Naive thymus-derived CD4-positive, alpha-beta T cell (primary cell): ENCODE measurements around the gene PTPN18. TPM values are rescaled to one million over a fixed set of nuclear protein-coding genes. Genes with fewer than 3 reads are reported as not detected.

Experiments
- ATAC-seq: fragments of 150-1000 bp; cut with Tn5 transposase; 2 replicates; pipeline ENCODE4 v1.10.0; 2021; ENCODE audit warnings: mild to moderate bottlenecking, moderate library complexity
- CTCF ChIA-PET: fragments of 350-600 bp; sonication (Branson Sonifier 250); formaldehyde crosslinking; loops from one replicate; lab custom pipeline; 2021; ENCODE audit warnings: antibody characterized with exemption; lab: Charles Lee
- POLR2A ChIA-PET: fragments of 350-600 bp; sonication (Branson Sonifier 250); formaldehyde crosslinking; loops from one replicate; lab custom pipeline; 2021; ENCODE audit warnings: antibody characterized with exemption, inconsistent platforms; lab: Charles Lee
- DNase-seq, 9 donors: peaks; one replicate each; pipeline versions ENCODE4 v3.0.0 to v3.0.0-alpha.2; 2020 to 2022; ENCODE audit warnings: mixed read lengths in 1 of 9
- H3K27ac ChIP-seq: one replicate; pipeline ENCODE4 v1.7.0; 2013; ENCODE audit warnings: mild to moderate bottlenecking, low read depth, low read length, moderate library complexity
- H3K27me3 ChIP-seq, 2 donors: one replicate each; pipeline ENCODE4 v1.7.0; 2013; ENCODE audit warnings: low read length in 2 of 2, mild to moderate bottlenecking in 2 of 2, moderate library complexity in 2 of 2; ENCODE audit not compliant: control insufficient read depth in 2 of 2, insufficient read depth in 2 of 2
- H3K36me3 ChIP-seq, 3 experiments: 1 replicate in 2 of 3; 2 replicates in 1 of 3; pipeline ENCODE4 v1.7.0; 2013; ENCODE audit warnings: low read length in 3 of 3, mild to moderate bottlenecking in 3 of 3, moderate library complexity in 1 of 3; ENCODE audit not compliant: insufficient read depth in 3 of 3, control insufficient read depth in 2 of 3
- H3K4me1 ChIP-seq, 2 donors: one replicate each; pipeline ENCODE4 v1.7.0; 2013; ENCODE audit warnings: low read length in 2 of 2, mild to moderate bottlenecking in 2 of 2, moderate library complexity in 1 of 2; ENCODE audit not compliant: control insufficient read depth in 2 of 2, insufficient read depth in 2 of 2
- H3K4me3 ChIP-seq: 2 replicates; pipeline ENCODE4 v1.7.0; 2013; ENCODE audit warnings: mild to moderate bottlenecking, low read length
- H3K9me3 ChIP-seq, 3 experiments: 1 replicate in 2 of 3; 2 replicates in 1 of 3; pipeline ENCODE4 v1.7.0; 2013; ENCODE audit warnings: low read length in 3 of 3; ENCODE audit not compliant: control insufficient read depth in 2 of 3
- H3K27ac Mint-ChIP-seq, 9 donors: one replicate each; pipeline ENCODE4 v1.8.0; 2020 to 2022; ENCODE audit warnings: mixed read lengths in 9 of 9, mild to moderate bottlenecking in 8 of 9, moderate library complexity in 5 of 9, inconsistent platforms in 2 of 9
- H3K27me3 Mint-ChIP-seq, 5 donors: one replicate each; pipeline ENCODE4 v1.8.0; 2021 to 2022; ENCODE audit warnings: mixed read lengths in 5 of 5, mild to moderate bottlenecking in 1 of 5
- H3K36me3 Mint-ChIP-seq, 5 donors: one replicate each; pipeline ENCODE4 v1.8.0; 2020 to 2022; ENCODE audit warnings: mixed read lengths in 5 of 5, mild to moderate bottlenecking in 3 of 5, inconsistent platforms in 1 of 5
- H3K4me1 Mint-ChIP-seq, 7 donors: one replicate each; pipeline ENCODE4 v1.8.0; 2020 to 2022; ENCODE audit warnings: mixed read lengths in 7 of 7, mild to moderate bottlenecking in 3 of 7, inconsistent platforms in 1 of 7
- H3K4me3 Mint-ChIP-seq, 10 donors: one replicate each; pipeline ENCODE4 v1.8.0; 2020 to 2022; ENCODE audit warnings: mild to moderate bottlenecking in 10 of 10, mixed read lengths in 10 of 10, moderate library complexity in 6 of 10, inconsistent platforms in 2 of 10
- H3K9me3 Mint-ChIP-seq, 11 donors: one replicate each; pipeline ENCODE4 v1.8.0; 2020 to 2022; ENCODE audit warnings: mixed read lengths in 11 of 11, mild to moderate bottlenecking in 4 of 11, inconsistent platforms in 1 of 11, moderate library complexity in 1 of 11
- intact Hi-C, 2 donors: fragments of 100-400 bp; cut with micrococcal nuclease; formaldehyde crosslinking; loops; one replicate each; pipeline ENCODE4 v1.15.1; 2023
- polyA plus RNA-seq, 2 donors: library from polyadenylated mRNA; unstranded; fragments of 300-500 nt; fragmentation: Illumina TruSeq; gene quantifications; one replicate each; pipeline ENCODE4 v1.2.3, GENCODE V29; 2021
- total RNA-seq, 6 experiments: library from RNA in 5 of 6; stranded (reverse) in 5 of 6; gene quantifications; 1 replicate in 5 of 6; 2 replicates in 1 of 6; pipeline ENCODE4 v1.2.3 and lab custom pipeline; 2021 to 2026

Gene PTPN18, protein sequence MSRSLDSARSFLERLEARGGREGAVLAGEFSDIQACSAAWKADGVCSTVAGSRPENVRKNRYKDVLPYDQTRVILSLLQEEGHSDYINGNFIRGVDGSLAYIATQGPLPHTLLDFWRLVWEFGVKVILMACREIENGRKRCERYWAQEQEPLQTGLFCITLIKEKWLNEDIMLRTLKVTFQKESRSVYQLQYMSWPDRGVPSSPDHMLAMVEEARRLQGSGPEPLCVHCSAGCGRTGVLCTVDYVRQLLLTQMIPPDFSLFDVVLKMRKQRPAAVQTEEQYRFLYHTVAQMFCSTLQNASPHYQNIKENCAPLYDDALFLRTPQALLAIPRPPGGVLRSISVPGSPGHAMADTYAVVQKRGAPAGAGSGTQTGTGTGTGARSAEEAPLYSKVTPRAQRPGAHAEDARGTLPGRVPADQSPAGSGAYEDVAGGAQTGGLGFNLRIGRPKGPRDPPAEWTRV
- total RNA-seq: 100 to 1,000 TPM in 1 of 5 experiments, 10 to 100 TPM in 4; 43.3 to 112 (median 44.2) TPM
- 10 to 100 TPM; 39.4 to 53.2 TPM for polyA plus RNA-seq
- 33.8 reads per million, percentile 62 among the genes with 10 or more reads in this experiment for total RNA-seq (lab: John Stamatoyannopoulos, UW)

DNA sequence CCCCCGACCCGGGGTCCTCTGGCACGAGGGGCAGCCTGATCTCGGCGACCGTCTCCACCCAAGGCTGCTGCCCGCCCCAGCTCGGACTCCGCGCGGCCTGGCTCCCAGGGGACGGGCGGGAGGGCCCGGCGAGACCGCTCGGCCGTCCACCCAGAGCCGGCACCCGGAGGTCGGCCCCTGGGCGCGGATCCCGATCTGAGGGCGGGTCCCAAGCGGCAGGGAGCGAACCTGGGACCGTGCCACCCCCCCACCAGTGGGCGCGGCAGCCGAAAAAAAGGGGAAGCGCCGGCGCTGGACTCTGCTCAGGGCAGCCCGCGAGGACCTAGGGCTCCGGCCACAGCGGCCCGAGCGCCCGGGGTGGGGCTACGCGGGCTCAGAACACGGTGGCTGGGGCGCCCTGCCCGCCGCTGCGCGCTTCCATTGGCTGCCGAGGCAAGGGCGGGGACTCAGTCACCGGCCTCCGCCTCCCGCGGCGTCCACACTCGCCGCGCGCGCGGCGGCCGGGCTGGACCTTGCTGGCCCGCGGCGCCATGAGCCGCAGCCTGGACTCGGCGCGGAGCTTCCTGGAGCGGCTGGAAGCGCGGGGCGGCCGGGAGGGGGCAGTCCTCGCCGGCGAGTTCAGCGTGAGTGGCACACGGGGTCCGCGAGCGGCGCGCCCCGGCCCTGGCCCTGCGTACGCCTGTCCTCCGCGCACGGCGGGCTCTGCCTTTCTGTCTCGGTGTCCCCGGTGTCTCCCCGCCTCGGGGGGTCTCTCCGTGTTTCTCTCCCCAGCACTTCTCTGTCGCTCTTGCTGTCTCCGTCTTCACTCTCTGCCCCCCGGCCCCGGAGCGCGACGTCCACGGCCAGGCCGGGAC, at the start of gene PTPN18:
TSS of gene PTPN18 (plus strand) at position 479 of the 854 bp plus-strand sequence. CDS start at position 531, 52 bp downstream.
- Mint-ChIP-seq H3K27me3 (peaks cover 0 to 8% (median 0%) of the 10 kb centered on the region in 5 donors), H3K4me1 (peaks cover 8 to 17% (median 13%) of the 10 kb centered on the region in 7 donors), H3K27ac (peak within 1 kb of the TSS in 7 of 9 donors; percentile 45 to 81 (median 63)), H3K4me3 (peak within 1 kb of the TSS; percentile 75 to 91 (median 84)), H3K36me3 (no peaks in the 10 kb centered on the region), H3K9me3 (peaks cover 0 to 2% (median 0%) of the 10 kb centered on the region in 11 donors)
- Histone ChIP-seq H3K27ac (peak within 1 kb of the TSS; percentile 56), H3K27me3 (no peaks in the 10 kb centered on the region), H3K4me3 (peak within 1 kb of the TSS; percentile 65), H3K36me3 (no peaks in the 10 kb centered on the region), H3K4me1 (peaks cover 0 to 9% of the 10 kb centered on the region in 2 donors), H3K9me3 (no peaks in the 10 kb centered on the region)
- intact Hi-C loops: loop anchor here (1.0 to 5.0 kb wide), 3 partner anchors 14 to 36 kb away; partner anchors contain the start of gene IMP4 (in 2 of the 2)
- DNase-seq (peak; percentile 27 to 79 (median 46)), ATAC-seq (peak; percentile 93)
- CTCF ChIA-PET: interaction anchor here (1.5 to 3.6 kb wide), 3 partner anchors 13 to 17 kb away, joined by 4 to 19 read pairs (median 4); partner anchors contain the start of gene IMP4
- POLR2A ChIA-PET: interaction anchor here (0.6 to 5.7 kb wide), 2 partner anchors 13 to 518 kb away, joined by 4 to 58 read pairs; partner anchors contain the start of gene IMP4

DNA sequence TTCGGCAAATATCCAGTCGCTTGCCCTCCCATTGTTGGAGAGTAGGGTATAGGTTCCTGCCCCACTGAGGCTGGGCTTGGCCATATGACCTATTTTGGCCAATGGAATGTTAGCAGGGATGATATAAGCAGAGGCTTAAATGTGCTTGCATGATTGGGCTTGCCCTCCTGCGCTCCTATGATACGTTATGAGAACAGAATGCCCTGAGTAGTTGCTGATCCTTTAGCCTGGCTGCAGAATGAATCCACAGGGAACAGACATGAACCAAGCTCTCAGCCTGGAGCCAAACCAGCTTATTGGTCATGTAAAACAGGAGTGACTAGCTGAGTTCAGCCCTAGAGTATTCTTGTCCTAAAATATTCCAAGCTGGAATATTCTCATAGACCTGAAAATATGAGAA, 48.0 kb upstream of the PTPN18 start:
- CTCF ChIA-PET: no interaction called here
- Mint-ChIP-seq H3K4me3 (no peak overlapping the region), H3K27ac (no peak overlapping the region), H3K27me3 (peaks cover 0 to 7% (median 3%) of the 10 kb centered on the region in 5 donors), H3K9me3 (no peaks in the 10 kb centered on the region), H3K4me1 (no peaks in the 10 kb centered on the region), H3K36me3 (no peaks in the 10 kb centered on the region)
- no peaks in the 10 kb centered on the region for H3K4me1 ChIP-seq
- H3K9me3 ChIP-seq: no peaks in the 10 kb centered on the region
- no peaks in the 10 kb centered on the region for H3K27me3 ChIP-seq
- DNase-seq: no peak
- intact Hi-C loops: no loop called here
- H3K27ac ChIP-seq: no peak overlapping the region
- H3K36me3 ChIP-seq: no peaks in the 10 kb centered on the region
- no peak for ATAC-seq
- no peak overlapping the region for H3K4me3 ChIP-seq
- POLR2A ChIA-PET: no interaction called here

DNA sequence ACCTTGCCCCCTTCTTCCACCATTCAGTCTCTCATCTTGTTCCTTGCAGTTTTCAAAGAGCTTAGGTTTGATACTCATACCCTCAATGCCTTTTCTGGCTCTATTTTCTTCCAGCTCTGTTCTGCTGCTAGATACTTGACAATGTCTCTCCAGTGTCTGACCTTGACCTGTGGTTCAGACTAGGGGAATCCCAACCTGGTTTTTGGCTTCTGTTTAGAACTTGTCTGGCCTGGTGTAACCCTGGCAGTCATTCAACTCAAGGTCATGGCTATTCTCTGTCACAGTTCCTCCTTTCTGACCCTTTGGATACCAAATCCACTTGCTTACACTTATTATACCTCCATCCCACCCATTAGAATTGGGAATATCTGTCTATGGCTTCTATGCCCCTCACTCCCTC, 45.0 kb upstream of the PTPN18 start:
- H3K27ac ChIP-seq: no peak overlapping the region
- no peak overlapping the region for H3K4me3 Mint-ChIP-seq
- no peaks in the 10 kb centered on the region for H3K27me3 ChIP-seq
- ChIA-PET CTCF (interaction anchor here (0.7 kb wide), 1 partner anchor 62 kb away, joined by 3 read pairs; no protein-coding TSS in a partner anchor), POLR2A (no interaction called here)
- H3K36me3 ChIP-seq: no peaks in the 10 kb centered on the region
- intact Hi-C loops: no loop called here
- no peaks in the 10 kb centered on the region for H3K4me1 ChIP-seq
- H3K9me3 ChIP-seq: no peaks in the 10 kb centered on the region
- no peaks in the 10 kb centered on the region for H3K4me1 Mint-ChIP-seq
- H3K9me3 Mint-ChIP-seq: no peaks in the 10 kb centered on the region
- DNase-seq: no peak
- no peak overlapping the region for H3K27ac Mint-ChIP-seq
- no peak overlapping the region for H3K4me3 ChIP-seq
- H3K27me3 Mint-ChIP-seq: peaks cover 0 to 7% (median 0%) of the 10 kb centered on the region in 5 donors
- H3K36me3 Mint-ChIP-seq: no peaks in the 10 kb centered on the region
- no peak for ATAC-seq

DNA sequence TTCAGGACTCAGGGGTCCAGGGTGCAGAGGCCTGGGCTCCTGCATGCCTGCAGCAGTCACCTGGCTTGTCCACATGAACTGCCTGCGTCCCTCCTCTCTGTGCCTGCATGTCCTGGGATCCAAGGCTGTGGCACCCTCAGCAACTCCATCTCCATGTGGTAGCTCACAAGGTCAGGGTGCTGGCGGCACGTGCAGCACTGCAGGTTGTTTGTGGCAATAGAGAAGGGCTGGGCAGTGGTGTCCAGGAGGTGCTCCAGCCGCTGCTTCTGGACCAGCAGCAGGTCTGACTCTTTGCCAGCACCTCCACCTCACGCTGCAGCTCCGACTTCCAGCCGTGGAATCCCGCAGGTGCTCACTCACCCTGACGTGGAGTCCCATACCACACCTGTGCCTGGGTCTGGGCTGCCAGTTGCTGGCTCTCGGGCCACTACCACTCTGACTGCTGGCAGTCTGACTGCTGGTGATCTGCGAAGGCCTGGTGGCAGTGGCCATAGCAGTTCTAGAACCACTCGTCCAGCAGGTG, 42.0 kb upstream of the PTPN18 start:
- no peak overlapping the region for H3K27ac ChIP-seq
- no peak overlapping the region for H3K27ac Mint-ChIP-seq
- H3K36me3 Mint-ChIP-seq: no peaks in the 10 kb centered on the region
- ChIA-PET POLR2A (no interaction called here), CTCF (no interaction called here)
- H3K9me3 ChIP-seq: no peaks in the 10 kb centered on the region
- H3K9me3 Mint-ChIP-seq: peaks cover 0 to 1% (median 0%) of the 10 kb centered on the region in 11 donors
- no peaks in the 10 kb centered on the region for H3K4me1 ChIP-seq
- H3K36me3 ChIP-seq: no peaks in the 10 kb centered on the region
- intact Hi-C loops: no loop called here
- no peak for DNase-seq
- H3K4me3 ChIP-seq: no peak overlapping the region
- H3K4me3 Mint-ChIP-seq: no peak overlapping the region
- no peaks in the 10 kb centered on the region for H3K27me3 ChIP-seq
- ATAC-seq: no peak
- no peaks in the 10 kb centered on the region for H3K4me1 Mint-ChIP-seq
- peaks cover 0 to 9% (median 0%) of the 10 kb centered on the region in 5 donors for H3K27me3 Mint-ChIP-seq

DNA sequence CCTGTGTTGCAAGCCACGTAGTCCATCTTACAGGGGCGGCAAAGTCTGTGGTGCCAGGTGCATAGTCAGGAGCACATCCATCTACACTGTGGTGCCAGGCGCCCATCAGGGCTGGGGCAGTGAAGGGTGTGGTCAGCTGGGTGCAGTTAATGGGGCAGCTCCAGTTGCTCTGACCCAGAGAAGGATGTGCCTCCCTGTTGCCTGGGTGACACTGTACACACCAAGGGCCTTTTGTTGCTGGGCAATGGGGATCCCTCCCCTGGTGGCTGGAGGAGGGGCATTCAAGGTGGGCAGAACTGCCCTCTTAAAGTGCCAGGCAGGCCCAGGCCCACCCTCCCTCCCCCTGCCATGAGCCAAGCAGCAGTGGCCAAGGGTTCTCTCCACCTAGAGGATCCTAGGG, 41.5 kb upstream of the PTPN18 start:
- no peaks in the 10 kb centered on the region for H3K9me3 ChIP-seq
- H3K36me3 ChIP-seq: no peaks in the 10 kb centered on the region
- Mint-ChIP-seq H3K4me3 (no peak overlapping the region), H3K27me3 (peaks cover 0 to 10% (median 0%) of the 10 kb centered on the region in 5 donors), H3K9me3 (peaks cover 0 to 2% (median 0%) of the 10 kb centered on the region in 11 donors), H3K27ac (no peak overlapping the region), H3K36me3 (no peaks in the 10 kb centered on the region), H3K4me1 (no peaks in the 10 kb centered on the region)
- ATAC-seq (no peak), DNase-seq (no peak)
- CTCF ChIA-PET: no interaction called here
- intact Hi-C loops: no loop called here
- POLR2A ChIA-PET: no interaction called here
- H3K27ac ChIP-seq: no peak overlapping the region
- no peaks in the 10 kb centered on the region for H3K27me3 ChIP-seq
- no peaks in the 10 kb centered on the region for H3K4me1 ChIP-seq
- no peak overlapping the region for H3K4me3 ChIP-seq

DNA sequence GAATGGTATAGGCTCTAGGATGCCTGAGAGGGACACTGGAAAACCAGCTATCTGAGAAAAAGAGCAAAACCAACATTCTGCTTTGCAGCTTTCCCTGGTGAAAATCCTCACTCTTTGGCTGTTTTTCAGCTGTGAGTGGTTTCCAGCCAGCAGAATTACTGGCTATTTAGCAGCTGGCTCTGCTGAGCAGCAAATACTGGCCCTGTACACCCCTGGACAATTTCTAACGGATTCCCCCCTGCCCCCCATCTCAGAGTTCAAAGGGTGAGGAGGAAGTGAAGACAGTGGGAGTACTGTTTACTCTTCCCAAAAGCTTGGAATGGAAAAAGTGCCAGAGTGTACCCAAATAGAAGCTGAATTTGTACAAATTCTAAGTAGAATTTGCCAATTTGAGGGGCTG, 39.3 kb upstream of the PTPN18 start:
- H3K4me1 ChIP-seq: no peaks in the 10 kb centered on the region
- Mint-ChIP-seq H3K27me3 (peaks cover 4 to 13% (median 6%) of the 10 kb centered on the region in 5 donors), H3K4me1 (no peaks in the 10 kb centered on the region), H3K27ac (no peak overlapping the region), H3K36me3 (no peaks in the 10 kb centered on the region), H3K4me3 (no peak overlapping the region), H3K9me3 (peaks cover 0 to 2% (median 0%) of the 10 kb centered on the region in 11 donors)
- H3K36me3 ChIP-seq: no peaks in the 10 kb centered on the region
- no peaks in the 10 kb centered on the region for H3K27me3 ChIP-seq
- intact Hi-C loops: no loop called here
- DNase-seq (no peak), ATAC-seq (no peak)
- no peaks in the 10 kb centered on the region for H3K9me3 ChIP-seq
- H3K27ac ChIP-seq: no peak overlapping the region
- no peak overlapping the region for H3K4me3 ChIP-seq
- ChIA-PET CTCF (no interaction called here), POLR2A (no interaction called here)
